SK-N-SH treated with all-trans-retinoic acid at 6 μM for 48 hours (cell line): ENCODE measurements around the gene COPG2.
"Not testable (repeated sequence)": the region's sequence is repeated elsewhere in the genome, so short reads cannot be mapped to it uniquely, and the experiment has no call there.

Experiments used
- ATAC-seq: fragments of 200-7000 bp; cut with Tn5 transposase; 3 replicates; pipeline ENCODE4 v1.9.1; 2020; ENCODE audit warnings: mild to moderate bottlenecking, moderate library complexity
- ARNTL ChIP-seq: fragments of 450-650 bp; formaldehyde crosslinking; IDR thresholded peaks from 2 replicates; pipeline ENCODE4 v1.5.0; 2020; ENCODE audit warnings: low read depth, mild to moderate bottlenecking, moderate library complexity, borderline replicate concordance
- BACH2 ChIP-seq: fragments of 250-450 bp; sonication (Bioruptor Pico); IDR thresholded peaks from 2 replicates; pipeline ENCODE4 v1.9.0; 2021; ENCODE audit warnings: mild to moderate bottlenecking, borderline replicate concordance
- CSDC2 ChIP-seq: fragments of 250-450 bp; sonication (Bioruptor Pico); IDR thresholded peaks from 2 replicates; pipeline ENCODE4 v1.5.0; 2020; ENCODE audit warnings: mild to moderate bottlenecking, moderate library complexity
- GLIS3 ChIP-seq: fragments of 250-450 bp; sonication (Bioruptor Pico); IDR thresholded peaks from 2 replicates; pipeline ENCODE4 v1.5.0; 2020; ENCODE audit warnings: mild to moderate bottlenecking, moderate library complexity
- ISL1 ChIP-seq: fragments of 250-450 bp; sonication (Bioruptor Pico); IDR thresholded peaks from 2 replicates; pipeline ENCODE4 v2.1.2; 2022; ENCODE audit warnings: mild to moderate bottlenecking, moderate library complexity
- OSR1 ChIP-seq: fragments of 250-450 bp; sonication (Bioruptor Pico); IDR thresholded peaks from 2 replicates; pipeline ENCODE4 v1.8.0; 2022; ENCODE audit warnings: moderate library complexity, mild to moderate bottlenecking, inconsistent platforms
- PPARA ChIP-seq: fragments of 250-450 bp; sonication (Bioruptor Pico); IDR thresholded peaks from 2 replicates; pipeline ENCODE4 v1.5.0; 2020; ENCODE audit warnings: mild to moderate bottlenecking, borderline replicate concordance
- SNAI2 ChIP-seq: fragments of 250-450 bp; sonication (Bioruptor Pico); IDR thresholded peaks from 2 replicates; pipeline ENCODE4 v1.5.0; 2020; ENCODE audit warnings: mild to moderate bottlenecking, moderate library complexity
- TOX ChIP-seq: fragments of 250-450 bp; sonication (Bioruptor Pico); IDR thresholded peaks from 2 replicates; pipeline ENCODE4 v1.8.0; 2021; ENCODE audit warnings: mild to moderate bottlenecking, moderate library complexity, borderline replicate concordance
- ZFP3 ChIP-seq: fragments of 250-450 bp; sonication (Bioruptor Pico); IDR thresholded peaks from 2 replicates; pipeline ENCODE4 v1.5.0; 2020; ENCODE audit warnings: mild to moderate bottlenecking, moderate library complexity
- ZFP30 ChIP-seq: fragments of 450-650 bp; formaldehyde crosslinking; IDR thresholded peaks from 2 replicates; pipeline ENCODE4 v1.5.0; 2022; ENCODE audit warnings: mild to moderate bottlenecking, moderate library complexity
- ZNF565 ChIP-seq: fragments of 450-650 bp; formaldehyde crosslinking; conservative IDR thresholded peaks from 2 replicates; pipeline ENCODE4 v1.5.0; 2020; ENCODE audit warnings: low read depth, mild to moderate bottlenecking, moderate library complexity
- ZNF70 ChIP-seq: fragments of 450-650 bp; formaldehyde crosslinking; IDR thresholded peaks from 2 replicates; pipeline ENCODE4 v1.5.0; 2020; ENCODE audit warnings: mild to moderate bottlenecking, moderate library complexity
- ZNF8 ChIP-seq: fragments of 450-650 bp; formaldehyde crosslinking; IDR thresholded peaks from 2 replicates; pipeline ENCODE4 v1.5.0; 2020; ENCODE audit warnings: mild to moderate bottlenecking, moderate library complexity
- TF ChIP-seq, protein P1 (sequence below): fragments of 250-450 bp; sonication (Bioruptor Pico); IDR thresholded peaks from 2 replicates; pipeline ENCODE4 v1.5.0; 2020; ENCODE audit warnings: mild to moderate bottlenecking, moderate library complexity
- TF ChIP-seq, protein P2 (sequence below): fragments of 250-450 bp; sonication (Bioruptor Pico); IDR thresholded peaks from 2 replicates; pipeline ENCODE4 v1.8.0; 2020; ENCODE audit warnings: mild to moderate bottlenecking, moderate library complexity, borderline replicate concordance
- TF ChIP-seq, protein P3 (sequence below): fragments of 250-450 bp; sonication (Bioruptor Pico); IDR thresholded peaks from 2 replicates; pipeline ENCODE4 v1.8.0; 2021; ENCODE audit warnings: low read depth, mild to moderate bottlenecking, moderate library complexity, borderline replicate concordance
- TF ChIP-seq, protein P4 (sequence below): fragments of 250-450 bp; sonication (Bioruptor Pico); IDR thresholded peaks from 2 replicates; pipeline ENCODE4 v1.5.1; 2021; ENCODE audit warnings: mild to moderate bottlenecking, moderate library complexity
- TF ChIP-seq, protein P5 (sequence below): fragments of 250-450 bp; sonication (Bioruptor Pico); IDR thresholded peaks from 2 replicates; pipeline ENCODE4 v1.5.1; 2020; ENCODE audit warnings: low read depth, mild to moderate bottlenecking, moderate library complexity

Gene COPG2

DNA sequence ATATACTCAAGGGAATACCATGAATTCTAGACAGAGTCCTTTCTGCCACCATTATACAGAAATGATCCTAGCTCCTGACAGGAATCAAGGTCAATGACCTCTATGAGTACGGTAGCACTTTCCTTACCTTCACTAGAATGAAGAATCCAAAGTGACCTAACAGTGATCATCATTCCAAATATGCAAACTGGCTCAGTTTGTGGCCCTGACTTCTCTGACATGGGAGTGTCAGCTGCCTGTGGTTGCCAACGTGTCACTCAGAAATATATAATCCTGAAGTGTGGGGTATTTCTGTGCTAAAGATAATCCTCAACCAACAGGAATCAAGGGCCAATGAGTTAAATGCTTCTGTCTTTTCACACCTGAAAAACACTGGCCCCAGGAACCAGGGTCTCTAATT, 45.7 kb downstream of the COPG2 start:
- TF ChIP-seq ZNF8 (CRISPR knock-in tag): no peak
- TF ChIP-seq, all 23 proteins: peak for 0
- ATAC-seq: no peak

DNA sequence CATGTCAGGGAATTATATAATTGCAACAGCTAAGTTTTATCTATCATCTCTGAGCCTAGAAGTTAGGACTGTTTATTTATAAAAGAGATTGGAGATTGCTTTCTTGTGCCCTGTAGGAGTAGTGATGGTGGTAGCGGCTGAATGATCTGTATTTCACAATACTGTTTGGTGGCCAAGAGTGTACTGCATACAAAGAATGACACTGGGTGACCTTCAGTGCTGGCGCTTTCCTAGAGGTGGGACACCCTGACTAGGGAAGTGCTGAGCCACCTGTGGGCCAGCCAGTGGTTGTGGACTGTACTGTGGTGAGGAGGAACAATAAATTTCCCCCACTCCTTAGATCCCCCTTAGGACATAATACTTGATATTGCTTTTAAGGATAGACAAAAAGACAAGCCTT, 53.0 kb downstream of the COPG2 start:
- TF ChIP-seq, protein P1, sequence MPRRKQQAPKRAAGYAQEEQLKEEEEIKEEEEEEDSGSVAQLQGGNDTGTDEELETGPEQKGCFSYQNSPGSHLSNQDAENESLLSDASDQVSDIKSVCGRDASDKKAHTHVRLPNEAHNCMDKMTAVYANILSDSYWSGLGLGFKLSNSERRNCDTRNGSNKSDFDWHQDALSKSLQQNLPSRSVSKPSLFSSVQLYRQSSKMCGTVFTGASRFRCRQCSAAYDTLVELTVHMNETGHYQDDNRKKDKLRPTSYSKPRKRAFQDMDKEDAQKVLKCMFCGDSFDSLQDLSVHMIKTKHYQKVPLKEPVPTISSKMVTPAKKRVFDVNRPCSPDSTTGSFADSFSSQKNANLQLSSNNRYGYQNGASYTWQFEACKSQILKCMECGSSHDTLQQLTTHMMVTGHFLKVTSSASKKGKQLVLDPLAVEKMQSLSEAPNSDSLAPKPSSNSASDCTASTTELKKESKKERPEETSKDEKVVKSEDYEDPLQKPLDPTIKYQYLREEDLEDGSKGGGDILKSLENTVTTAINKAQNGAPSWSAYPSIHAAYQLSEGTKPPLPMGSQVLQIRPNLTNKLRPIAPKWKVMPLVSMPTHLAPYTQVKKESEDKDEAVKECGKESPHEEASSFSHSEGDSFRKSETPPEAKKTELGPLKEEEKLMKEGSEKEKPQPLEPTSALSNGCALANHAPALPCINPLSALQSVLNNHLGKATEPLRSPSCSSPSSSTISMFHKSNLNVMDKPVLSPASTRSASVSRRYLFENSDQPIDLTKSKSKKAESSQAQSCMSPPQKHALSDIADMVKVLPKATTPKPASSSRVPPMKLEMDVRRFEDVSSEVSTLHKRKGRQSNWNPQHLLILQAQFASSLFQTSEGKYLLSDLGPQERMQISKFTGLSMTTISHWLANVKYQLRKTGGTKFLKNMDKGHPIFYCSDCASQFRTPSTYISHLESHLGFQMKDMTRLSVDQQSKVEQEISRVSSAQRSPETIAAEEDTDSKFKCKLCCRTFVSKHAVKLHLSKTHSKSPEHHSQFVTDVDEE: no peak
- TF ChIP-seq BACH2 (CRISPR knock-in tag) (no peak), GLIS3 (CRISPR knock-in tag) (no peak), CSDC2 (CRISPR knock-in tag) (no peak), OSR1 (no peak), PPARA (CRISPR knock-in tag) (no peak), SNAI2 (no peak), ARNTL (no peak), ISL1 (no peak), ZNF70 (no peak)
- ATAC-seq: no peak

DNA sequence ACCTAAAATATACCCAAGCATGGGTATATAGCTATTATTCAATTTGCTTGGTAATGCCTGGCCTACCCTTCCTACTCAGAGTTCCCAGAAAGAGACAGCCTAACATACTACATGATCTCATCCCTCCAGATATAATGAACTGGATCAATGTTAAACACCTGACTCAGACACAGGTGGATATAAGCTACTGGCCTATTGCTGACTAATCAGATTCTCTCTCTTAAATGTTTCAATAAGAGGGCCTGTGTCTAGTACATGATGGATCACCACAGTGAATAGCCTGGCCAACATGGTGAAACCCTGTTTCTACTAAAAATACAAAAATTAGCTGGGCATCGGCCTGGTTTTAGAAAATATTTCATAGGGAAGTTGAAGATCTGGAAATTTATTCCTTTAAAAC, 54.1 kb downstream of the COPG2 start:
- no peak for ATAC-seq
- TF ChIP-seq, protein P2, sequence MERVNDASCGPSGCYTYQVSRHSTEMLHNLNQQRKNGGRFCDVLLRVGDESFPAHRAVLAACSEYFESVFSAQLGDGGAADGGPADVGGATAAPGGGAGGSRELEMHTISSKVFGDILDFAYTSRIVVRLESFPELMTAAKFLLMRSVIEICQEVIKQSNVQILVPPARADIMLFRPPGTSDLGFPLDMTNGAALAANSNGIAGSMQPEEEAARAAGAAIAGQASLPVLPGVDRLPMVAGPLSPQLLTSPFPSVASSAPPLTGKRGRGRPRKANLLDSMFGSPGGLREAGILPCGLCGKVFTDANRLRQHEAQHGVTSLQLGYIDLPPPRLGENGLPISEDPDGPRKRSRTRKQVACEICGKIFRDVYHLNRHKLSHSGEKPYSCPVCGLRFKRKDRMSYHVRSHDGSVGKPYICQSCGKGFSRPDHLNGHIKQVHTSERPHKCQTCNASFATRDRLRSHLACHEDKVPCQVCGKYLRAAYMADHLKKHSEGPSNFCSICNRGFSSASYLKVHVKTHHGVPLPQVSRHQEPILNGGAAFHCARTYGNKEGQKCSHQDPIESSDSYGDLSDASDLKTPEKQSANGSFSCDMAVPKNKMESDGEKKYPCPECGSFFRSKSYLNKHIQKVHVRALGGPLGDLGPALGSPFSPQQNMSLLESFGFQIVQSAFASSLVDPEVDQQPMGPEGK: no peak
- no peak for TF ChIP-seq GLIS3 (CRISPR knock-in tag)
- no peak for TF ChIP-seq ARNTL
- TF ChIP-seq, protein P3, sequence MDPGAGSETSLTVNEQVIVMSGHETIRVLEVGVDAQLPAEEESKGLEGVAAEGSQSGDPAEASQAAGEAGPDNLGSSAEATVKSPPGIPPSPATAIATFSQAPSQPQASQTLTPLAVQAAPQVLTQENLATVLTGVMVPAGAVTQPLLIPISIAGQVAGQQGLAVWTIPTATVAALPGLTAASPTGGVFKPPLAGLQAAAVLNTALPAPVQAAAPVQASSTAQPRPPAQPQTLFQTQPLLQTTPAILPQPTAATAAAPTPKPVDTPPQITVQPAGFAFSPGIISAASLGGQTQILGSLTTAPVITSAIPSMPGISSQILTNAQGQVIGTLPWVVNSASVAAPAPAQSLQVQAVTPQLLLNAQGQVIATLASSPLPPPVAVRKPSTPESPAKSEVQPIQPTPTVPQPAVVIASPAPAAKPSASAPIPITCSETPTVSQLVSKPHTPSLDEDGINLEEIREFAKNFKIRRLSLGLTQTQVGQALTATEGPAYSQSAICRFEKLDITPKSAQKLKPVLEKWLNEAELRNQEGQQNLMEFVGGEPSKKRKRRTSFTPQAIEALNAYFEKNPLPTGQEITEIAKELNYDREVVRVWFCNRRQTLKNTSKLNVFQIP (CRISPR knock-in tag): no peak
- no peak for TF ChIP-seq ZFP30 (CRISPR knock-in tag)
- no peak for TF ChIP-seq ZNF565 (CRISPR knock-in tag)
- no peak for TF ChIP-seq TOX (CRISPR knock-in tag)
- no peak for TF ChIP-seq ZNF70
- no peak for TF ChIP-seq CSDC2 (CRISPR knock-in tag)
- TF ChIP-seq, all 23 proteins: peak for 0

DNA sequence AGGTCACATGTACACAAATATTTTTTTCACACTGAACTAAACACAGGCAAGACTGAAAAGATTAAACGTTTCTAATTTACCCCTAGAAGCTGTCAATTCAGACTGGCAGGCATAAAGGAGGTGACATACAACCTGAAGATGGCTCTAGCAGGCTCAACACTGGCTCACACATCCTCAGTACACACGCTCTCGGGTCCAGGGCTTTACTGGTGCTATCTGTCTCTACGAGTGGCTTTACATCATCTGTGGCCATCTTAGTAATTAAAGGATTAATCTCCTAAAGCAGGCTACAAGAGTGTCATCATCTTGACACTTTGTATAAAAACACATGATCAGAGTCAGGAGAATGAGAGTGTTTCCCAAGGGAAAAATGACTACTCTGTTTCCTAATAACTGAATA, 57.3 kb downstream of the COPG2 start:
- ATAC-seq: no peak
- TF ChIP-seq SNAI2 (no peak), BACH2 (CRISPR knock-in tag) (no peak), CSDC2 (CRISPR knock-in tag) (no peak), GLIS3 (CRISPR knock-in tag) (no peak), ZFP30 (CRISPR knock-in tag) (no peak), OSR1 (no peak), ZFP3 (CRISPR knock-in tag) (no peak), ZNF8 (CRISPR knock-in tag) (no peak), ISL1 (no peak)
- TF ChIP-seq, protein P4, sequence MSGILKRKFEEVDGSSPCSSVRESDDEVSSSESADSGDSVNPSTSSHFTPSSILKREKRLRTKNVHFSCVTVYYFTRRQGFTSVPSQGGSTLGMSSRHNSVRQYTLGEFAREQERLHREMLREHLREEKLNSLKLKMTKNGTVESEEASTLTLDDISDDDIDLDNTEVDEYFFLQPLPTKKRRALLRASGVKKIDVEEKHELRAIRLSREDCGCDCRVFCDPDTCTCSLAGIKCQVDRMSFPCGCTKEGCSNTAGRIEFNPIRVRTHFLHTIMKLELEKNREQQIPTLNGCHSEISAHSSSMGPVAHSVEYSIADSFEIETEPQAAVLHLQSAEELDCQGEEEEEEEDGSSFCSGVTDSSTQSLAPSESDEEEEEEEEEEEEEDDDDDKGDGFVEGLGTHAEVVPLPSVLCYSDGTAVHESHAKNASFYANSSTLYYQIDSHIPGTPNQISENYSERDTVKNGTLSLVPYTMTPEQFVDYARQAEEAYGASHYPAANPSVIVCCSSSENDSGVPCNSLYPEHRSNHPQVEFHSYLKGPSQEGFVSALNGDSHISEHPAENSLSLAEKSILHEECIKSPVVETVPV (CRISPR knock-in tag): no peak
- TF ChIP-seq, protein P5, sequence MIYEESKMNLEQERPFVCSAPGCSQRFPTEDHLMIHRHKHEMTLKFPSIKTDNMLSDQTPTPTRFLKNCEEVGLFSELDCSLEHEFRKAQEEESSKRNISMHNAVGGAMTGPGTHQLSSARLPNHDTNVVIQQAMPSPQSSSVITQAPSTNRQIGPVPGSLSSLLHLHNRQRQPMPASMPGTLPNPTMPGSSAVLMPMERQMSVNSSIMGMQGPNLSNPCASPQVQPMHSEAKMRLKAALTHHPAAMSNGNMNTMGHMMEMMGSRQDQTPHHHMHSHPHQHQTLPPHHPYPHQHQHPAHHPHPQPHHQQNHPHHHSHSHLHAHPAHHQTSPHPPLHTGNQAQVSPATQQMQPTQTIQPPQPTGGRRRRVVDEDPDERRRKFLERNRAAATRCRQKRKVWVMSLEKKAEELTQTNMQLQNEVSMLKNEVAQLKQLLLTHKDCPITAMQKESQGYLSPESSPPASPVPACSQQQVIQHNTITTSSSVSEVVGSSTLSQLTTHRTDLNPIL (CRISPR knock-in tag): no peak
- TF ChIP-seq, all 23 proteins: peak for 0

DNA sequence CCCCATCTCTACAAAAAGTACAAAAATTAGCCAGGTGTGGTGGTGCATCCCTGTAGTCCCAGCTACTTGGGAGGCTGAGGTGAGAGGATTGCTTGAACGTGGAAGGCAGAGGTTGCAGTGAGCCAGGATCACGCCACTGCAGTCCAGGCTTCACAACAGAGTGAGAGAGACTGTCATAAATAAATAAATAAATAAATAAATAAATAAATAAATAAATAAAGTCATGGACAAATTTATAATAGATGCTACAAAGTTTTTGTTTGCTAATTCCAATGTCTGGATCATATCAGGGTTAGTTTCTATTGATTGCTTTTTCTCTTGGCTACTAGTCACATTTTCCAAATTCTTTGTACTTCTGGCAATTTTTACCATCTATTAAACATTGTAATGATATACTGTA, 61.5 kb downstream of the COPG2 start:
- ATAC-seq: not testable (repeated sequence)
